ENCODE results near the gene MAGOHB. TPM values are rescaled to one million over a fixed set of nuclear protein-coding genes. Genes with fewer than 3 reads are reported as not detected.
A peak's percentile ranks its signal among the peaks of the same experiment; 100 is the strongest.
"Not testable (repeated sequence)": the region's sequence is repeated elsewhere in the genome, so short reads cannot be mapped to it uniquely, and the experiment has no call there.

MAGOHB gene
- total and polyA plus RNA-seq, 2 experiments from 2014 or later = 14.2 to 57.6 TPM

GRCh38 chr12:10574307-10574706 lies 39.1 kb downstream of the MAGOHB start:
- no peak overlapping the region for H3K4me3 ChIP-seq

DNA sequence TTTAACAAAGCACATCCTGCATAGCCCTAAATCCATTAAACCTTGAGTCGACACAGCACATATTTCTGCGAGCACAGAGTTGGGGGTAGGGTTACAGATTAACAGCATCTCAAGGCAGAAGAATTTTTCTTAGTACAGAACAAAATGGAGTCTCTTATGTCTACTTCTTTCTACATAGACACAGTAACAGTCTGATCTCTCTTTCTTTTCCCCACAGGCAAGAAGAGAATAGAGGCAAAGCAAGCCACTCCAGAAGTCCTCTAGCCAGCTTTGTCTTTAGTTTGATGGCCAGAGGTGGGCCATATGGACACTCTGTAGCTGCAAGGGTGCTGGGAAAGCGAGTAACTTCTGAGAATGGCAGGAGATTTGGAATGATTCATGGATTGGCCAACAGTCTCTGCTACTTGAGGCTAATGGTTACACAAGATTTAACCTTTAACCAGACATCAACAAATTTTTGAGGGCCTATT lies 41.4 kb downstream of the MAGOHB start:
- not testable (repeated sequence) for H3K27ac ChIP-seq, H3K4me3 ChIP-seq

More at GRCh38 chr12:10574307-10574706, 39.1 kb downstream of the MAGOHB start:
- H3K9me3 ChIP-seq (ENCODE audit: low read depth) = no peaks in the 10 kb centered on the region
- no peaks in the 10 kb centered on the region for H3K4me1 ChIP-seq (ENCODE audit: low read depth)
- no peaks in the 10 kb centered on the region for H3K27me3 ChIP-seq
- TF ChIP-seq, protein P1, sequence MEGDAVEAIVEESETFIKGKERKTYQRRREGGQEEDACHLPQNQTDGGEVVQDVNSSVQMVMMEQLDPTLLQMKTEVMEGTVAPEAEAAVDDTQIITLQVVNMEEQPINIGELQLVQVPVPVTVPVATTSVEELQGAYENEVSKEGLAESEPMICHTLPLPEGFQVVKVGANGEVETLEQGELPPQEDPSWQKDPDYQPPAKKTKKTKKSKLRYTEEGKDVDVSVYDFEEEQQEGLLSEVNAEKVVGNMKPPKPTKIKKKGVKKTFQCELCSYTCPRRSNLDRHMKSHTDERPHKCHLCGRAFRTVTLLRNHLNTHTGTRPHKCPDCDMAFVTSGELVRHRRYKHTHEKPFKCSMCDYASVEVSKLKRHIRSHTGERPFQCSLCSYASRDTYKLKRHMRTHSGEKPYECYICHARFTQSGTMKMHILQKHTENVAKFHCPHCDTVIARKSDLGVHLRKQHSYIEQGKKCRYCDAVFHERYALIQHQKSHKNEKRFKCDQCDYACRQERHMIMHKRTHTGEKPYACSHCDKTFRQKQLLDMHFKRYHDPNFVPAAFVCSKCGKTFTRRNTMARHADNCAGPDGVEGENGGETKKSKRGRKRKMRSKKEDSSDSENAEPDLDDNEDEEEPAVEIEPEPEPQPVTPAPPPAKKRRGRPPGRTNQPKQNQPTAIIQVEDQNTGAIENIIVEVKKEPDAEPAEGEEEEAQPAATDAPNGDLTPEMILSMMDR (IDR thresholded peaks at IDR 0.05; ENCODE audit: low read depth, low read length) = no peak
- no peak overlapping the region for H3K27ac ChIP-seq
- DNase-seq (ENCODE audit: low read depth in 1 of 2, low spot score in 1 of 2) = no peak
- H3K36me3 ChIP-seq = no peaks in the 10 kb centered on the region

DNA sequence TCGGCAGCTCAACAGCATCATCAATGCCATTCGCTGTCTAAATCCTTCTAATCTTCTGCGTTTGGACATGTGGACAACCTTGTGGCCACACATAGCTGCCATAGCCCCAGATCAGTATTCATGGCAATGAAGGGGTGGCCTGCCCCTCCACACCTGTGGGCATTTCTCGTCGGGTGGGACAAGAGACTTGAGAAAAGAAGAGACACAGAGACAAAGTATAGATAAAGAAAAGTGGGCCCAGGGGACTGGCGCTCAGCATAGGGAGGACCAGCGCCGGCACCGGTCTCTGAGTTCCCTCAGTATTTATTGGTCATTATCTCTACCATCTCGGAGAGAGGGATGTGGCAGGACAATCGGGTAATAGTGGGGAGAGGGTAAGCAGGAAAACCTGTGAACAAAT lies 42.3 kb downstream of the MAGOHB start:
- H3K4me1 ChIP-seq (ENCODE audit: low read depth) = no peaks in the 10 kb centered on the region
- no peaks in the 10 kb centered on the region for H3K36me3 ChIP-seq
- H3K27ac ChIP-seq = no peak overlapping the region
- no peaks in the 10 kb centered on the region for H3K9me3 ChIP-seq (ENCODE audit: low read depth)
- no peak overlapping the region for H3K4me3 ChIP-seq
- no peak for DNase-seq (ENCODE audit: low read depth in 1 of 2, low spot score in 1 of 2)
- TF ChIP-seq, protein P1 (IDR thresholded peaks at IDR 0.05; ENCODE audit: low read depth, low read length) = no peak
- H3K27me3 ChIP-seq = no peaks in the 10 kb centered on the region

More for the DNA sequence above, 41.4 kb downstream of the MAGOHB start:
- not testable (repeated sequence) for H3K9me3 ChIP-seq (ENCODE audit: low read depth); H3K4me1 ChIP-seq (ENCODE audit: low read depth); H3K36me3 ChIP-seq; H3K27me3 ChIP-seq
- DNase-seq (ENCODE audit: low read depth in 1 of 2, low spot score in 1 of 2) = peak in 1 of 2 donors; percentile 81

DNA sequence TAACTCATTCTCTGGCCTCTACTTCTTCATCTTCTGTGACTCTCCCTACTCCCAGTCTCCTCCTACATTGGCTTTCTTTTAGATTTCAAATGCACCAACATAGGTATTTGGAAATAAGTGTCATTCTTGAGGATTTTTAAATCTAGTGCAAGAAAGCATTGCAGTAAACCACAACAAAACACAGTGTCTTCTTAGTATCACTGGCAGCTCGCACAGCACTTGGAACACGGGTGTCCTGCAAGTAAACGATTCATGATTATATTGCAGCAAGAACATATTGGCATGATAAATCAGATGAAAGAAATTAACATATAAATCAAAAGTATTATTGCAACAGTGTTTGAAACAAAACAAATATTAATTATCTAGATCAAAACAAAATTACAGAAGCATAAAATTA lies 45.6 kb downstream of the MAGOHB start:
- H3K4me1 ChIP-seq (ENCODE audit: low read depth) = no peaks in the 10 kb centered on the region
- DNase-seq (ENCODE audit: low read depth in 1 of 2, low spot score in 1 of 2) = no peak
- H3K4me3 ChIP-seq = no peak overlapping the region
- no peak overlapping the region for H3K27ac ChIP-seq
- no peaks in the 10 kb centered on the region for H3K27me3 ChIP-seq
- H3K36me3 ChIP-seq = no peaks in the 10 kb centered on the region
- TF ChIP-seq, protein P1 (IDR thresholded peaks at IDR 0.05; ENCODE audit: low read depth, low read length) = no peak
- no peaks in the 10 kb centered on the region for H3K9me3 ChIP-seq (ENCODE audit: low read depth)

DNA sequence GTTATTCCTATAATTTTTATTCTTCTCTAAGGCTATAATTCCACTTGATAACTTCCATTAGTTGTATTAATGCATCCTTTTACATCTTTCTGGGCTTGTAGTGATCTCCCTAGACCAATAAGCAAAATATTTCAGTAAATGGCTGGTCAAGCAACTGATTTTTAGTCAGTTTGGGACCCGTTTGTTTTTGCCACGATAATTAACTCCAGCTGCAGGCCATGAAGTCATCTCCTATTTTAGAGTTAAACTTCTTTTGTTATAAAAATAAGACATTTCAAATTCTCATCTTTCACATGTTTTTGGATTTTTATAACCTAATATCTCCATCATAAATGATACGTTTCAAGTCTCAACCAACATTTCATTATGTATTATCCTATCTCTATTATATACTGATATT lies 49.4 kb downstream of the MAGOHB start:
- H3K4me3 ChIP-seq = no peak overlapping the region
- no peaks in the 10 kb centered on the region for H3K4me1 ChIP-seq (ENCODE audit: low read depth)
- no peak overlapping the region for H3K27ac ChIP-seq
- no peaks in the 10 kb centered on the region for H3K9me3 ChIP-seq (ENCODE audit: low read depth)
- H3K36me3 ChIP-seq = no peaks in the 10 kb centered on the region
- TF ChIP-seq, protein P1 (IDR thresholded peaks at IDR 0.05; ENCODE audit: low read depth, low read length) = no peak
- H3K27me3 ChIP-seq = no peaks in the 10 kb centered on the region
- DNase-seq (ENCODE audit: low read depth in 1 of 2, low spot score in 1 of 2) = no peak

- Histone ChIP-seq H3K9me3 (ENCODE audit: low read depth) (no peaks in the 10 kb centered on the region), H3K4me3 (no peak overlapping the region), H3K27me3 (no peaks in the 10 kb centered on the region), H3K27ac (no peak overlapping the region), H3K4me1 (ENCODE audit: low read depth) (no peaks in the 10 kb centered on the region), H3K36me3 (no peaks in the 10 kb centered on the region)
- no peak for DNase-seq (ENCODE audit: low read depth in 1 of 2, low spot score in 1 of 2)
- TF ChIP-seq, protein P1 (IDR thresholded peaks at IDR 0.05; ENCODE audit: low read depth, low read length) = no peak
Observed at GRCh38 chr12:10563002-10563401, 50.4 kb downstream of the MAGOHB start.
